GM12878 (cell line): ENCODE results near the gene TSPAN7. TPM values are rescaled to one million over a fixed set of nuclear protein-coding genes. Genes with fewer than 3 reads are reported as not detected.

Experiments
- ATAC-seq: fragments of 200-7000 bp; cut with Tn5 transposase; 3 replicates; pipeline ENCODE4 v1.9.1; 2020; ENCODE audit warnings: mild to moderate bottlenecking, moderate library complexity
- BruUV-seq: library from RNA; stranded (reverse); fragments of 400-500 nt; replicated peaks from 2 replicates; lab custom pipeline; 2021; lab: Mats Ljungman, UMichigan
- CTCF ChIA-PET: fragments of 300-600 bp; sonication (Branson Sonifier 250); formaldehyde crosslinking; extraction: SDS; loops from one replicate; lab custom pipeline; 2021; ENCODE audit warnings: inconsistent platforms; lab: Yijun Ruan, JAX
- POLR2A ChIA-PET: fragments of 350-600 bp; formaldehyde crosslinking; extraction: SDS; loops from one replicate; lab custom pipeline; 2021; ENCODE audit warnings: inconsistent platforms; lab: Charles Lee
- RAD21 ChIA-PET: fragments of 300-600 bp; sonication (Branson Sonifier 250); formaldehyde crosslinking; loops from one replicate; lab custom pipeline; 2023; ENCODE audit warnings: antibody characterized with exemption; ENCODE audit not compliant: unreplicated experiment; lab: Charles Lee
- SMC1A ChIA-PET: fragments of 300-600 bp; sonication (Branson Sonifier 250); formaldehyde crosslinking; loops from one replicate; lab custom pipeline; 2023; ENCODE audit not compliant: unreplicated experiment, uncharacterized antibody; lab: Charles Lee
- DNase-seq: peaks from one replicate; pipeline ENCODE4 v3.0.0-alpha.2; 2011; ENCODE audit warnings: low read depth, low spot score
- FAIRE-seq: peaks from 3 replicates; lab custom pipeline; 2011; peaks lifted over from hg19 to GRCh38; lab: Jason Lieb, UNC
- H2AFZ ChIP-seq: 2 replicates; pipeline ENCODE4 v1.6.0; 2011; ENCODE audit warnings: low read depth, low read length, control low read depth; ENCODE audit not compliant: control insufficient read depth
- H3K27ac ChIP-seq: 2 replicates; pipeline ENCODE4 v1.5.1; 2011; ENCODE audit warnings: control low read depth; ENCODE audit not compliant: control insufficient read depth, insufficient read depth
- H3K27me3 ChIP-seq, 2 experiments: replicated peaks in 1 of 2; 2 replicates each; pipeline versions ENCODE4 v1.6.0 to v1.6.1; 2011; ENCODE audit warnings: low read length in 1 of 2; ENCODE audit not compliant: control insufficient read depth in 2 of 2, insufficient read depth in 2 of 2
- H3K36me3 ChIP-seq, 2 experiments: 2 replicates each; pipeline ENCODE4 v1.5.1; 2011; ENCODE audit warnings: low read length in 1 of 2; ENCODE audit not compliant: control insufficient read depth in 2 of 2, insufficient read depth in 2 of 2
- H3K4me1 ChIP-seq: 2 replicates; pipeline ENCODE4 v1.6.1; 2011; ENCODE audit warnings: mild to moderate bottlenecking, low read length, moderate library complexity, mixed read lengths; ENCODE audit not compliant: control insufficient read depth, insufficient read depth
- H3K4me2 ChIP-seq: 2 replicates; pipeline ENCODE4 v1.6.0; 2011; ENCODE audit warnings: control low read depth; ENCODE audit not compliant: control insufficient read depth, insufficient read depth
- H3K4me3 ChIP-seq: fragments of 200-600 bp; sonication (generic); 2 replicates; pipeline ENCODE4 v1.5.1; 2016
- H3K79me2 ChIP-seq: 2 replicates; pipeline ENCODE4 v1.6.0; 2011; ENCODE audit warnings: low read length; ENCODE audit not compliant: control insufficient read depth, insufficient read depth
- H3K9ac ChIP-seq: 2 replicates; pipeline ENCODE4 v1.8.0; 2011; ENCODE audit warnings: low read length, control low read depth, mixed read lengths; ENCODE audit not compliant: control insufficient read depth, insufficient read depth
- H3K9me3 ChIP-seq: replicated peaks from 3 replicates; pipeline ENCODE4 v1.5.1; 2011; ENCODE audit warnings: mild to moderate bottlenecking, low read length; ENCODE audit not compliant: control insufficient read depth, insufficient read depth
- H4K20me1 ChIP-seq: 2 replicates; pipeline ENCODE4 v1.6.0; 2011; ENCODE audit not compliant: control insufficient read depth, insufficient read depth
- BRCA1 ChIP-seq: IDR thresholded peaks from 2 replicates; pipeline ENCODE4 v1.6.1; 2011; ENCODE audit warnings: low read depth, low read length, improper control_type of control experiment
- CBX5 ChIP-seq: sonication (generic); IDR thresholded peaks from 2 replicates; pipeline ENCODE4 v1.6.1; 2016; ENCODE audit warnings: low read depth, moderate library complexity, mild to moderate bottlenecking, inconsistent platforms
- GATAD2B ChIP-seq: fragments of 450-650 bp; conservative IDR thresholded peaks from 2 replicates; pipeline ENCODE4 v1.6.1; 2017; ENCODE audit warnings: low read depth, mild to moderate bottlenecking, moderate library complexity
- IKZF2 ChIP-seq, 2 experiments: fragments of 450-650 bp; IDR thresholded peaks; 2 replicates each; pipeline ENCODE4 v1.6.1; 2017; ENCODE audit warnings: mild to moderate bottlenecking in 2 of 2, moderate library complexity in 2 of 2
- JUNB ChIP-seq: IDR thresholded peaks from 2 replicates; pipeline ENCODE4 v1.6.1; 2016; ENCODE audit warnings: antibody characterized with exemption, mild to moderate bottlenecking
- MTA3 ChIP-seq: IDR thresholded peaks from 2 replicates; pipeline ENCODE4 v1.6.1; 2012; ENCODE audit warnings: low read length, inconsistent platforms, borderline replicate concordance
- MYC ChIP-seq: IDR thresholded peaks from 2 replicates; pipeline ENCODE4 v1.6.1; 2011; ENCODE audit warnings: mild to moderate bottlenecking, low read length, moderate library complexity, inconsistent platforms; ENCODE audit not compliant: insufficient read depth, insufficient replicate concordance, insufficient read length, severe bottlenecking
- NFIC ChIP-seq: IDR thresholded peaks from 2 replicates; pipeline ENCODE4 v1.6.1; 2012; ENCODE audit warnings: low read depth, mild to moderate bottlenecking, inconsistent platforms, low read length, moderate library complexity
- NFYB ChIP-seq: IDR thresholded peaks from 2 replicates; pipeline ENCODE4 v1.6.1; 2011; ENCODE audit warnings: low read depth, mild to moderate bottlenecking, low read length, improper control_type of control experiment, moderate library complexity; ENCODE audit not compliant: insufficient read depth
- NKRF ChIP-seq: fragments of 450-650 bp; conservative IDR thresholded peaks from 2 replicates; pipeline ENCODE4 v1.6.1; 2017; ENCODE audit warnings: mild to moderate bottlenecking, moderate library complexity
- PML ChIP-seq: IDR thresholded peaks from 2 replicates; pipeline ENCODE4 v1.6.1; 2012; ENCODE audit warnings: low read length, inconsistent platforms
- RELA ChIP-seq: fragments of 450-650 bp; IDR thresholded peaks from 2 replicates; pipeline ENCODE4 v1.8.0; 2014; ENCODE audit warnings: borderline replicate concordance; ENCODE audit not compliant: partially characterized antibody
- SREBF1 ChIP-seq: IDR thresholded peaks from 2 replicates; pipeline ENCODE4 v1.6.1; 2012; ENCODE audit warnings: mild to moderate bottlenecking, low read length
- STAT3 ChIP-seq: IDR thresholded peaks from 2 replicates; pipeline ENCODE4 v1.6.1; 2011; ENCODE audit warnings: low read depth, low read length, improper control_type of control experiment
- YY1 ChIP-seq: IDR thresholded peaks from 2 replicates; pipeline ENCODE4 v1.6.1; 2011; ENCODE audit warnings: low read depth, mild to moderate bottlenecking, low read length
- ZNF622 ChIP-seq: fragments of 450-650 bp; IDR thresholded peaks from 2 replicates; pipeline ENCODE4 v1.6.1; 2017; ENCODE audit warnings: mild to moderate bottlenecking, inconsistent platforms
- WGBS: methylation state at CpG from one replicate; pipeline ENCODE4 v1.1.6; 2016; ENCODE audit warnings: low lambda C conversion rate; ENCODE audit not compliant: insufficient replicate concordance, insufficient coverage; ENCODE audit errors: missing lambda C conversion rate; 5-methylcytosine and 5-hydroxymethylcytosine counted together
- in situ Hi-C: fragments of 300-500 bp; cut with MboI; formaldehyde crosslinking; loops from 9 replicates; pipeline ENCODE4 v1.14.3; 2018; ENCODE audit warnings: mixed read lengths
- intact Hi-C: fragments of 100-400 bp; cut with micrococcal nuclease; formaldehyde crosslinking; loops from one replicate; pipeline ENCODE4 v1.14.2; 2022; ENCODE audit not compliant: unreplicated experiment
- polyA plus RNA-seq, 11 experiments: library from polyadenylated mRNA; depleted of rRNA in 4 of 11; unstranded in 6 of 11; stranded (reverse) in 5 of 11; fragments of >200 nt; fragmentation: Nextera tagmentation in 4 of 11; fragmentation: Illumina TruSeq in 1 of 11; extraction: Ambion mirVana in 4 of 11; extraction: Trizol in 1 of 11; gene quantifications; 1 replicate in 1 of 11; 2 replicates in 10 of 11; pipeline versions ENCODE4 v1.2.1 to v1.2.3, GENCODE V29; 2011 to 2016; ENCODE audit warnings: inconsistent platforms in 2 of 11, missing spikeins in 2 of 11, low read depth in 1 of 11
- total RNA-seq, 4 experiments: library from RNA; depleted of rRNA in 3 of 4; stranded (reverse); fragments of >200 nt in 3 of 4; fragmentation: Illumina TruSeq in 1 of 4; extraction: Trizol in 1 of 4; gene quantifications; 2 replicates each; pipeline versions ENCODE4 v1.2.1 to v1.2.3, GENCODE V29; 2013 to 2021
- TF ChIP-seq, protein P1 (sequence below): fragments of 450-650 bp; IDR thresholded peaks from 2 replicates; pipeline ENCODE4 v1.6.1; 2014; ENCODE audit warnings: mild to moderate bottlenecking

TSPAN7 gene
- total and polyA plus RNA-seq, 10 of the 15 experiments (the other 5 are each of a cell fraction or from before 2014, with no cell fraction given), result 0.04 to 0.77 (median 0.14) TPM; not detected in 4

DNA sequence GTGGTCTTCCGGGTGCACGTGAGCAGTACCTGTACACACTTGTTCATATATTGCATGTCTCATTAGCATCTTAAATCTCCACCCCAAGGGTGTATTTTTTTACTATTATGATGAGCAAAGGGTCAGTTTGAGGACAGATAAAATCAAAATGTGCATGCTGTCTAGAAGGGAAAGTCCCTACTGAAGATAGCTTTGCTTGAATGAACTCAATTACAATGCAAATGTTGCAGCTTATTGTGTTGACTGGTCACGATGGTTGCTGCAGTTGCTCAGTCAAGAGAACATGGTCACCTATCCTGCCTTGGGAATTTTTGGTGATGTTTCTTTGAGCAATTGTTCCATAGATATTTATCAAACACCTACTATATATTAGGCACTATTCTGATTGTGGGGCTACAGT lies 136.1 kb downstream of the TSPAN7 start:
- intact Hi-C loops, result no loop called here
- ChIA-PET POLR2A (no interaction called here), CTCF (no interaction called here), SMC1A (no interaction called here), RAD21 (no interaction called here)
- Histone ChIP-seq H3K4me3 (no peak overlapping the region), H2AFZ (no peak overlapping the region), H3K36me3 (no peaks in the 10 kb centered on the region), H4K20me1 (no peaks in the 10 kb centered on the region), H3K27ac (no peak overlapping the region), H3K9ac (no peak overlapping the region), H3K9me3 (no peaks in the 10 kb centered on the region), H3K27me3 (no peaks in the 10 kb centered on the region), H3K79me2 (no peaks in the 10 kb centered on the region), H3K4me2 (no peak overlapping the region), H3K4me1 (no peaks in the 10 kb centered on the region)
- DNase-seq (no peak), FAIRE-seq (no peak), ATAC-seq (no peak)
- WGBS, result 18% methylated on average over 3 of the region's 3 CpGs
- TF ChIP-seq NFIC (no peak), NFYB (no peak), GATAD2B (no peak), BRCA1 (no peak)
- no TSS peak for BruUV-seq
- in situ Hi-C loops, result no loop called here

DNA sequence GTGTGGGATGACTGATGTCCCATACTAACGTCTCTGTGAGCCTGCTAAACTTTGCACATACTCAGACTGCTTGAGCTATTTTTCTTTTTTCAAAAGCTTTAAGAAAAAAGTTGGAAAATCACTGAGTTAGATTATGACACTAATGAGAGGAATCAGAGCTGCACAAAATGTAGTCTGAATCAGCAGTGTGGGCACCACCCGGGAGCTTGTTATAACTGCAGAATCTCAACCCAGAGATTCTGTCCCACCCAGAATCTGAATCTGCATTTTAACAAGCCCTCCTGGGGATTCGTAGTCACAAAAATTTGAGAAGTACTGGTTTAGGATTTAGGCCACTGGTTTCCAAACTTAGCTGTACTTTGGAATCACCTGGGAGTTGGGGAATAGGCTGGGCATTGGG lies 137.8 kb downstream of the TSPAN7 start:
- no peaks in the 10 kb centered on the region for H4K20me1 ChIP-seq
- ChIA-PET POLR2A (no interaction called here), RAD21 (no interaction called here), CTCF (interaction anchor here (1.1 to 1.2 kb wide), 2 partner anchors 35 to 450 kb away, joined by 3 to 4 read pairs; no protein-coding TSS in a partner anchor), SMC1A (interaction anchor here (1.6 kb wide), 1 partner anchor 34 kb away, joined by 4 read pairs; no protein-coding TSS in a partner anchor)
- intact Hi-C loops (no loop called here), in situ Hi-C loops (no loop called here)
- H3K27ac ChIP-seq, result no peak overlapping the region
- H3K4me3 ChIP-seq, result no peak overlapping the region
- DNase-seq (no peak), ATAC-seq (no peak), FAIRE-seq (no peak)
- no peak overlapping the region for H3K4me2 ChIP-seq
- WGBS, result 6% methylated on average over 3 of the region's 3 CpGs
- H3K36me3 ChIP-seq, result no peaks in the 10 kb centered on the region
- no peaks in the 10 kb centered on the region for H3K4me1 ChIP-seq
- H3K27me3 ChIP-seq, result no peaks in the 10 kb centered on the region
- H3K79me2 ChIP-seq, result no peaks in the 10 kb centered on the region
- BruUV-seq, result no TSS peak
- H2AFZ ChIP-seq, result no peak overlapping the region
- no peak overlapping the region for H3K9ac ChIP-seq
- no peaks in the 10 kb centered on the region for H3K9me3 ChIP-seq
- TF ChIP-seq MTA3 (no peak), YY1 (no peak), NKRF (no peak), MYC (no peak), IKZF2 (IDR thresholded peaks at IDR 0.05) (no peak), JUNB (no peak), RELA (no peak), SREBF1 (no peak), PML (no peak), STAT3 (no peak), CBX5 (no peak), ZNF622 (no peak)
- TF ChIP-seq, protein P1, sequence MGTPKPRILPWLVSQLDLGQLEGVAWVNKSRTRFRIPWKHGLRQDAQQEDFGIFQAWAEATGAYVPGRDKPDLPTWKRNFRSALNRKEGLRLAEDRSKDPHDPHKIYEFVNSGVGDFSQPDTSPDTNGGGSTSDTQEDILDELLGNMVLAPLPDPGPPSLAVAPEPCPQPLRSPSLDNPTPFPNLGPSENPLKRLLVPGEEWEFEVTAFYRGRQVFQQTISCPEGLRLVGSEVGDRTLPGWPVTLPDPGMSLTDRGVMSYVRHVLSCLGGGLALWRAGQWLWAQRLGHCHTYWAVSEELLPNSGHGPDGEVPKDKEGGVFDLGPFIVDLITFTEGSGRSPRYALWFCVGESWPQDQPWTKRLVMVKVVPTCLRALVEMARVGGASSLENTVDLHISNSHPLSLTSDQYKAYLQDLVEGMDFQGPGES, result no peak
